Measurements from ENCODE around the gene UBE2D2. TPM values are rescaled to one million over a fixed set of nuclear protein-coding genes. Genes with fewer than 3 reads are reported as not detected.
"Not testable (repeated sequence)": the region's sequence is repeated elsewhere in the genome, so short reads cannot be mapped to it uniquely, and the experiment has no call there.

UBE2D2 gene
- total RNA-seq, 1 donor from 2014 or later: 110 TPM

- peak overlapping the region; percentile 69 for H3K4me3 ChIP-seq
- H3K4me1 ChIP-seq: peaks cover 20% of the 10 kb centered on the region
- intact Hi-C loops (cut with micrococcal nuclease): no loop called here
- H3K36me3 ChIP-seq: no peaks in the 10 kb centered on the region
- no peaks in the 10 kb centered on the region for H3K27me3 ChIP-seq (ENCODE audit: low read depth)
- peak; percentile 92 for DNase-seq
- peak overlapping the region; percentile 90 for H3K27ac ChIP-seq (replicated peaks)
- no peaks in the 10 kb centered on the region for H3K9me3 ChIP-seq (replicated peaks)
- TF ChIP-seq CTCF (IDR thresholded peaks at IDR 0.05; ENCODE audit: borderline replicate concordance): peak; percentile 99
These were observed 43.2 kb upstream of the UBE2D2 start for GRCh38 chr5:139517683-139518564.

GRCh38 chr5:139523635-139524445 is 37.3 kb upstream of the UBE2D2 start:
- no peak overlapping the region for H3K4me3 ChIP-seq
- no peak overlapping the region for H3K27ac ChIP-seq (replicated peaks)
- H3K4me1 ChIP-seq: no peaks in the 10 kb centered on the region
- no peak for DNase-seq
- no peaks in the 10 kb centered on the region for H3K27me3 ChIP-seq (ENCODE audit: low read depth)
- no peaks in the 10 kb centered on the region for H3K9me3 ChIP-seq (replicated peaks)
- intact Hi-C loops (cut with micrococcal nuclease): no loop called here
- no peak for TF ChIP-seq CTCF (IDR thresholded peaks at IDR 0.05; ENCODE audit: borderline replicate concordance)
- H3K36me3 ChIP-seq: no peaks in the 10 kb centered on the region

GRCh38 chr5:139524446-139524845 is 36.7 kb upstream of the UBE2D2 start:
- Histone ChIP-seq H3K36me3 (no peaks in the 10 kb centered on the region), H3K4me3 (no peak overlapping the region), H3K4me1 (no peaks in the 10 kb centered on the region), H3K27me3 (ENCODE audit: low read depth) (no peaks in the 10 kb centered on the region), H3K9me3 (replicated peaks) (no peaks in the 10 kb centered on the region), H3K27ac (replicated peaks) (no peak overlapping the region)
- intact Hi-C loops (cut with micrococcal nuclease): no loop called here
- DNase-seq: no peak
- no peak for TF ChIP-seq CTCF (IDR thresholded peaks at IDR 0.05; ENCODE audit: borderline replicate concordance)

- Histone ChIP-seq H3K27me3 (ENCODE audit: low read depth) (no peaks in the 10 kb centered on the region), H3K36me3 (no peaks in the 10 kb centered on the region), H3K4me3 (no peak overlapping the region), H3K9me3 (replicated peaks) (no peaks in the 10 kb centered on the region), H3K27ac (replicated peaks) (no peak overlapping the region), H3K4me1 (no peaks in the 10 kb centered on the region)
- DNase-seq: no peak
- no peak for TF ChIP-seq CTCF (IDR thresholded peaks at IDR 0.05; ENCODE audit: borderline replicate concordance)
- intact Hi-C loops (cut with micrococcal nuclease): no loop called here
These were observed 36.1 kb upstream of the UBE2D2 start for GRCh38 chr5:139524940-139525585.

- H3K36me3 ChIP-seq; intact Hi-C loops (cut with micrococcal nuclease); DNase-seq; H3K4me3 ChIP-seq; H3K27me3 ChIP-seq (ENCODE audit: low read depth); H3K4me1 ChIP-seq; H3K9me3 ChIP-seq (replicated peaks); H3K27ac ChIP-seq (replicated peaks): not testable (repeated sequence)
These were observed 35.4 kb upstream of the UBE2D2 start for GRCh38 chr5:139525586-139526308.

GRCh38 chr5:139526309-139527089 is 34.6 kb upstream of the UBE2D2 start:
- H3K36me3 ChIP-seq; H3K4me3 ChIP-seq; intact Hi-C loops (cut with micrococcal nuclease); H3K27ac ChIP-seq (replicated peaks); H3K4me1 ChIP-seq; H3K9me3 ChIP-seq (replicated peaks); H3K27me3 ChIP-seq (ENCODE audit: low read depth); DNase-seq: not testable (repeated sequence)

GRCh38 chr5:139527090-139527470 is 34.1 kb upstream of the UBE2D2 start:
- intact Hi-C loops (cut with micrococcal nuclease); DNase-seq; H3K27ac ChIP-seq (replicated peaks); H3K4me3 ChIP-seq; H3K27me3 ChIP-seq (ENCODE audit: low read depth); H3K36me3 ChIP-seq; H3K4me1 ChIP-seq; H3K9me3 ChIP-seq (replicated peaks): not testable (repeated sequence)

GRCh38 chr5:139527896-139528467 is 33.2 kb upstream of the UBE2D2 start:
- DNase-seq; intact Hi-C loops (cut with micrococcal nuclease); H3K4me3 ChIP-seq; H3K27ac ChIP-seq (replicated peaks); H3K9me3 ChIP-seq (replicated peaks); H3K36me3 ChIP-seq; H3K27me3 ChIP-seq (ENCODE audit: low read depth); H3K4me1 ChIP-seq: not testable (repeated sequence)

Measured in left ventricle myocardium inferior (tissue), 1 donor.